Fibroblast of the aortic adventitia (primary cell): ENCODE data around the gene TRAPPC8. TPM values are rescaled to one million over a fixed set of nuclear protein-coding genes. Genes with fewer than 3 reads are reported as not detected.

Experiments used
- DNase-seq: peaks from one replicate; pipeline ENCODE4 v3.0.0-alpha.2; 2010; ENCODE audit warnings: low read depth
- H3K4me3 ChIP-seq: 2 replicates; pipeline ENCODE4 v1.5.1; 2011; ENCODE audit warnings: low read depth, mild to moderate bottlenecking, control low read depth, low read length, moderate library complexity
- CTCF ChIP-seq: IDR thresholded peaks from 2 replicates; pipeline ENCODE4 v1.5.1; 2011; ENCODE audit warnings: mild to moderate bottlenecking, low read length, control low read depth, inconsistent platforms; ENCODE audit not compliant: insufficient read depth
- total RNA-seq: library from RNA; depleted of rRNA; stranded (reverse); fragments of >200 nt; gene quantifications from 2 replicates; pipeline ENCODE4 v1.2.3, GENCODE V29; 2012; ENCODE audit warnings: low replicate concordance

The TRAPPC8 gene
- total RNA-seq: 18.8 and 48.5 TPM in 2 replicates

- peak within 1 kb of the TSS; percentile 90 for H3K4me3 ChIP-seq
- DNase-seq: peak; percentile 98
- TF ChIP-seq CTCF: no peak
Observed at GRCh38 chr18:31942999-31943877, at the start of gene TRAPPC8. Gene TRAPPC8 (minus strand): TSS chr18:31943128. CDS start chr18:31942764, 364 bp downstream.

- no peak for TF ChIP-seq CTCF
- no peak for DNase-seq
- no peak overlapping the region for H3K4me3 ChIP-seq
Observed at GRCh38 chr18:31990823-31991222, 47.9 kb upstream of the TRAPPC8 start.

- TF ChIP-seq CTCF: no peak
- DNase-seq: no peak
- no peak overlapping the region for H3K4me3 ChIP-seq
Observed at GRCh38 chr18:31983976-31984375, 41.0 kb upstream of the TRAPPC8 start.

- no peak for TF ChIP-seq CTCF
- H3K4me3 ChIP-seq: no peak overlapping the region
- DNase-seq: no peak
Observed at GRCh38 chr18:31983020-31983419, 40.1 kb upstream of the TRAPPC8 start.

GRCh38 chr18:31980863-31981262 lies 37.9 kb upstream of the TRAPPC8 start:
- no peak for TF ChIP-seq CTCF
- H3K4me3 ChIP-seq: no peak overlapping the region
- no peak for DNase-seq

GRCh38 chr18:31979714-31980113 lies 36.8 kb upstream of the TRAPPC8 start:
- no peak for DNase-seq
- no peak for TF ChIP-seq CTCF
- no peak overlapping the region for H3K4me3 ChIP-seq
